IgD-negative memory B cell (primary cell): ENCODE data around the gene SMIM44. TPM values are rescaled to one million over a fixed set of nuclear protein-coding genes. Genes with fewer than 3 reads are reported as not detected.

Experiments used
- H3K27ac Mint-ChIP-seq, 3 donors: one replicate each; pipeline ENCODE4 v1.8.0; 2020 to 2022; ENCODE audit warnings: mild to moderate bottlenecking in 3 of 3, mixed read lengths in 3 of 3, moderate library complexity in 1 of 3
- H3K27me3 Mint-ChIP-seq: one replicate; pipeline ENCODE4 v1.8.0; 2021; ENCODE audit warnings: mixed read lengths
- H3K36me3 Mint-ChIP-seq: one replicate; pipeline ENCODE4 v1.8.0; 2020; ENCODE audit warnings: mild to moderate bottlenecking, mixed read lengths
- H3K4me1 Mint-ChIP-seq, 3 donors: one replicate each; pipeline ENCODE4 v1.8.0; 2020 to 2022; ENCODE audit warnings: mixed read lengths in 3 of 3, mild to moderate bottlenecking in 1 of 3
- H3K4me3 Mint-ChIP-seq, 4 donors: one replicate each; pipeline ENCODE4 v1.8.0; 2020 to 2022; ENCODE audit warnings: mild to moderate bottlenecking in 4 of 4, mixed read lengths in 4 of 4, moderate library complexity in 3 of 4
- H3K9me3 Mint-ChIP-seq, 3 donors: one replicate each; pipeline ENCODE4 v1.8.0; 2020 to 2021; ENCODE audit warnings: mixed read lengths in 3 of 3, mild to moderate bottlenecking in 1 of 3
- polyA plus RNA-seq: library from polyadenylated mRNA; unstranded; fragments of 300-500 nt; fragmentation: Illumina TruSeq; gene quantifications from one replicate; pipeline ENCODE4 v1.2.3, GENCODE V29; 2021

Gene SMIM44
- polyA plus RNA-seq, 1 donor from 2014 or later: not detected

- Mint-ChIP-seq H3K4me1 (no peaks in the 10 kb centered on the region), H3K36me3 (no peaks in the 10 kb centered on the region), H3K27me3 (peaks cover 3% of the 10 kb centered on the region), H3K27ac (no peak overlapping the region), H3K9me3 (peaks cover 0 to 1% (median 0%) of the 10 kb centered on the region in 3 donors), H3K4me3 (no peak overlapping the region)
These were observed 15.6 kb downstream of the SMIM44 start for GRCh38 chr19:3467437-3468198.

DNA sequence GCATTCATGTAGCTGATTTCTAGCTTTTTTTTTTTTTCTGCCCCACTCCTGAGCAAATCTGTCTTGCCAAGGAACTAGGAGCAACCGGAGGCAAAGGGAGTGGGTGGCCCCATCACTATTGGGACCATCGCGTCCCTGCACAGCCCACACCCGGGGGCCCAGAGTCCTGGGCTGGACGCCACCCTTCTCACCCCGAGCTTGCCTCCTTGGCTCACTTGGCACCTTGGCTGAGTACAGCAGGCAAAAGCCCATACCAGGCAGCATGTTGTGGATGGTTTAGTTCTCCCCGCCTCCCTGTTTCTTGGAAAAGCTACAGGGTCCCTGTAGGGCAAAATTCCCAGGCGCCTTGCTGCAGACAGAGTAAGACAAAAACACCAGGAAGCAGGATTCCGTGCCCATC is 16.6 kb downstream of the SMIM44 start:
- H3K4me1 Mint-ChIP-seq: no peaks in the 10 kb centered on the region
- peaks cover 3% of the 10 kb centered on the region for H3K27me3 Mint-ChIP-seq
- peak overlapping the region in 1 of 3 donors; percentile 67 for H3K27ac Mint-ChIP-seq
- no peak overlapping the region for H3K4me3 Mint-ChIP-seq
- H3K9me3 Mint-ChIP-seq: peaks cover 0 to 1% (median 0%) of the 10 kb centered on the region in 3 donors
- peaks cover 2% of the 10 kb centered on the region for H3K36me3 Mint-ChIP-seq

GRCh38 chr19:3465552-3465951 is 17.7 kb downstream of the SMIM44 start:
- Mint-ChIP-seq H3K27me3 (peaks cover 1% of the 10 kb centered on the region), H3K4me3 (no peak overlapping the region), H3K9me3 (peaks cover 0 to 1% (median 0%) of the 10 kb centered on the region in 3 donors), H3K4me1 (no peaks in the 10 kb centered on the region), H3K36me3 (peaks cover 2% of the 10 kb centered on the region), H3K27ac (no peak overlapping the region)

DNA sequence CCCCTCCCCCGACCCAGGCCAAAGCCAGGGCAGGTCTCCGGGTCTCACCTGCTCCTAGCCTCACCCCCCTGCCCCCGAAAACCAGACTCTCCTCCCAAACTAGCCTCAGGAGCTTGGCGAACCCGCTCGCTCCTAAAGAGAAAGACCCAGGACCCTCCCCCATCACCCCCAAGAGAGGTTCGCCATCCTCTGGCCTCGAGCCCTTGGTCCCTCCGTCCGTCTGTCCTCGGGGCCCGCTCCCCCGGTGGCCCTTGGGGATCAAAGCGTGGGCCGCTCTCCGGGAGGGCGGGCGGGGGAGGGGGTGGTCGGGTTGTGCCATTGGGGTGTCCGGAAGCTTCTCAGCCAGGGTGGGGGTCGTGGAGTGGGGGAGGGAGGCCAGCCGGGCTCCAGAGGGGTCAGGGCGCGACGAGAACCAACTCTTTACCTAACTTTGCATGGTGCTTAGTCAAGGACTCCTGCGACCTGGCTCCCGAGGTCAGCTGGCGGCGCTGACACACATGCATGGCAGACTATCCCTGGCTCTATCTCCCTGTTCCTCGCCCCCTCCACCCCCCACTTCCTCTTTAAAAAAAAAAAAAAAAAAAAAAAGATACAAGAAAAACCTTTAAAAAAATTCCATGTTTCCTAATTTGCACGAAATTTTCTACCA is 18.5 kb downstream of the SMIM44 start:
- Mint-ChIP-seq H3K27me3 (no peaks in the 10 kb centered on the region), H3K4me3 (no peak overlapping the region), H3K36me3 (peaks cover 2% of the 10 kb centered on the region), H3K27ac (no peak overlapping the region), H3K4me1 (no peaks in the 10 kb centered on the region), H3K9me3 (peaks cover 0 to 1% (median 0%) of the 10 kb centered on the region in 3 donors)

GRCh38 chr19:3463714-3464586 is 19.3 kb downstream of the SMIM44 start:
- Mint-ChIP-seq H3K27me3 (no peaks in the 10 kb centered on the region), H3K27ac (no peak overlapping the region), H3K4me3 (no peak overlapping the region), H3K36me3 (peaks cover 2% of the 10 kb centered on the region), H3K9me3 (peaks cover 0 to 1% (median 0%) of the 10 kb centered on the region in 3 donors), H3K4me1 (no peaks in the 10 kb centered on the region)

DNA sequence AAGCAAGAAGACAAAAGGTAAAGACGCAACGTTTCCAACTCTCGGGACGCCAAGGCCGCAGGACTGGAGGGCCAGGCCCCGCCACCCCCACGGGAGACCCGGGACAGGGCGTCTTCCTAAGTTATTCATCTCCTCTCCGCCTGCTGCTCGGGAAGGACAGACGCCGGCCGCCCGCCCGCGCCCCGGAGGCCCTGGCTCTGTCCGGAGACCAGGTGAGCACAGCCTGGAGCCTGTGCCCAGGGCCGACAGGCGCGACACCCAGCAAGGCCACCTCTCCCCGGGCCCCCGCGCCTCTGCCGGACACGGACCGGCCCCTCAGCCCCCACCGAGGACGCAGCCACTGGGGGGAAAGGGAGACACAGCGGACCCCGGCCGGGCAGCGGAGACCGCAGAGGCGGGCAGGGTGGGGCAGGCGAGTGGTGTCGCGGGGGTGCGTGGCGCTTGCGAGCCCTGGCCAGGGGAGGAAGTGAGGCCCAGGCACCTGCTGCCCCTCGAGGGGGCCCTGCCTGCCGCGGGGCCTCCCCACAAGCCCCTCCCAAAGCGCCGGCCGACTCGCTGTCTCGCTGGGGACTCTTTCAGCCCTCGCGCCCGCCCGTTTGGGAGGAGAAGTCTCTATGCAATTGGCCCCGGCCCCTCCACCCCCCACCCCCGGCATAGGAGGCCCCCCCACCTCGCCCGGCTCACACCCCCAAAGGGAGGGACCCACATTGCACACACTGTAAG is 20.1 kb downstream of the SMIM44 start:
- Mint-ChIP-seq H3K27me3 (no peaks in the 10 kb centered on the region), H3K36me3 (peaks cover 2% of the 10 kb centered on the region), H3K27ac (no peak overlapping the region), H3K4me3 (no peak overlapping the region), H3K9me3 (peaks cover 0 to 1% (median 0%) of the 10 kb centered on the region in 3 donors), H3K4me1 (no peaks in the 10 kb centered on the region)

GRCh38 chr19:3459965-3460582 is 23.2 kb downstream of the SMIM44 start:
- Mint-ChIP-seq H3K27me3 (no peaks in the 10 kb centered on the region), H3K36me3 (peaks cover 2% of the 10 kb centered on the region), H3K4me1 (peaks cover 0 to 1% (median 0%) of the 10 kb centered on the region in 3 donors), H3K9me3 (no peaks in the 10 kb centered on the region), H3K27ac (no peak overlapping the region), H3K4me3 (no peak overlapping the region)

DNA sequence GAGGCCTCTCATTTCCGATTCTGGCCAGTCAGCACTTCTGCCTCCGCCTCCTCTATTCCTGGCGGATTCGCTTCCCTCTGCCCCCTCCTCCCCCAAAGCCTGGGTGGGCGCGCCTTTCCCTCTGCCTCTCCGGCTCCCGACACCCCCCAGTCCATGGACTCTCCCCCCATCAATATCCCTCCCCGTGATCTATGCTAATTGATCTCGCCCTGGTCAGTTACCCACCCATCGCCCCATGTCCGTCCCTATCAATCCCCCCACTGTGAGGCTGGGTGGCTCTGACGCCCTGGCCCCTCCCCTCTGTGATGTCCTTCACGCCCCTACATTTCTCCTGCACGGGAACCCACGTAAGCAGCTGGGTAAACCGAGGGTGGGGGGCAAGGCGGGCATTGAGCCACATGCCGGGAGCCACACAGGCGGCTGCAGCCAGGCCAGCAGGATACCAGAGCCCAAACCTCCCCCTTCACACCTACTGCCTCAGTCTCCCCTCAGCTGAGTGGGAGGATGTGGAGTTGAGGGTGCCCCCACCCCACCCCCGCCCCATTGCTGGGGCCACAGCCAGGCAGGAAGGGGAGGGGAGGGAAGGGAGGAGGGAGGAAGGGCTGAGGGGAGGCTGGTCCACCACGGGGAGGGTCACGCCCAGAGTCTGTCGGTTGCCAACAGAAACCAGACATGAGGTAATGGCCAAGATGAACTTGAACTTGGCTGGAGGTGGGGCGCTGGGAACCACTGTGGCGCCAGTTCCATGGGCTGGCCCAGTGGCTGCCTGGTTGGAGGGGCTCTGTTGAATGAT is 24.0 kb downstream of the SMIM44 start:
- Mint-ChIP-seq H3K27ac (no peak overlapping the region), H3K9me3 (no peaks in the 10 kb centered on the region), H3K4me1 (peaks cover 0 to 1% (median 0%) of the 10 kb centered on the region in 3 donors), H3K27me3 (no peaks in the 10 kb centered on the region), H3K36me3 (peaks cover 2% of the 10 kb centered on the region), H3K4me3 (peak overlapping the region in 1 of 4 donors; percentile 60)

DNA sequence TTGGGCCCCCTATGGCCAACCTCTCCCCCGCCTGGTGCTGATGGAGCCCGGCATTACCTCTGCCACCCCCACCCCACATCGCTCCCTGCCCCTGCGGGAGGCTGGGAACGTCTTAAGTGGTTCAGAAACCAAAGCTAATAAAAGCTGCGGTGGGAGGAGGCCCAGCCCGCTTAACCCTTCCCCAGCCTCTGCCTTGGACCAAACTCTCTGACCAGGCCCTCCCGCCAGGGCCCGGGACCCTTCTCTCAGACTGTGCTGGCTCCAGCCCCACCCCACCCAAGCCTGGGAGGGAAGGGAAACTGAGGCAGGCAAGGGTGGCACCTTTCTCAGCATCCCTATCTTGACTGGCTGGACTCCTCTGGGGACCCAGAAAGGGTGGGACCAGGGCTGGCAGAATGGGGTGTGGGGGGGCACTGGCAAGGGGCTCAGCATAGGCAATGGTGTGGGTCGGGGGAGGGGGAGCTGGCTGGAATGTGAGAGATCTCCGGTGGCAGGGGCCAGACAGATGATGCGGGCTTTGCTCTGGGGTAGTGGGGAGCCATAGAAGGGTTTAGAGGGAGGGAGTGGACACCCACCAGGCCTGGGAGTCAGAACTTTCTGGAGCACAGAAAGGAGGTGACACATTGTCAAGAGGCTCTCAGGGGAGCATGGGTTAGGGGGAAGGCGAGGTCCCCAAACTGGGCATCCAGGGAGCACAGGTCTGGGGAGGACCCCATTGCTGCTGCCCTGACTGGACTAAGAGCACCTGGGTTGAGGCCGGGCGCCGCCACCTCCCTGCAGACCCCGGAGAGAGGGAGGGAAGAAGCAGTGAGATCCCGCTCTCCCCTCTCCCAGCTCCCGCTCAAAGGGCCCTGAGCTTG is 24.8 kb downstream of the SMIM44 start:
- peak overlapping the region in 1 of 4 donors; percentile 60 for H3K4me3 Mint-ChIP-seq
- no peaks in the 10 kb centered on the region for H3K27me3 Mint-ChIP-seq
- peaks cover 0 to 1% (median 0%) of the 10 kb centered on the region in 3 donors for H3K4me1 Mint-ChIP-seq
- no peak overlapping the region for H3K27ac Mint-ChIP-seq
- no peaks in the 10 kb centered on the region for H3K9me3 Mint-ChIP-seq
- peaks cover 2% of the 10 kb centered on the region for H3K36me3 Mint-ChIP-seq

DNA sequence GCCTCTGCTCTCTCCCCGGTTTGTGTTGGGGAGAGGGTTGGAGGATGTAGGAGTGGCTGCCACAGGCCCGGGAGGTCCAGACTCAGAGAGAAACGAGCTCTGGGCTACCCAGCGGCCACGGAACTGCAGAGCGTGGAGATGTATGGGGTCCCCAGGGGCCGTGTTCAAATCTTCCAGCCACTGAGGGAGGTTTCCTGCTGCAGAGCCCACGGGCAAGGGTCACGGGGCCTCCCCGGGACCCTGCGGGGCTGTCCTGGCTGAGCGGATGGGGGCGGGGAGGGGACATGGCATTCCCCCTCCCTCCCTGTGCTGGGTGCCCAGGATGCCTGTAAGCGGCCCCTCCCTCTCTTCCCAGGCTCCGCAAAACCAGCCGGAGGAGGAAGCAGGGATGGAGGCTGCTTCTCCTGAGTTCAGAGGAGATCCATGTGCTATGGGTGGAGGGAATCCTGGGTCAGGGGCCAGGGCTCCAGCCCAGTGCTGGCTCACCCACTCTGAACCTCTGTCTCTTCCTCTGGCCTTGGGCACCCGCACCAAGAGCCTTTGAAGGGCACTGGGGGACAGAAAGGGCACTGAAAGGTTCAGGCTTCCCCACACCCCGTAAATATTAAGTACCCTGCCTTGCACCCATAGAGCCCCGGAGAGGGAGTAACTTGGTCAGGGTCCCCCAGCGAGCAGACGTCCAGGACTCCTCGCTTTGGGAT is 25.6 kb downstream of the SMIM44 start:
- H3K27ac Mint-ChIP-seq: no peak overlapping the region
- peaks cover 0 to 1% (median 0%) of the 10 kb centered on the region in 3 donors for H3K4me1 Mint-ChIP-seq
- H3K27me3 Mint-ChIP-seq: no peaks in the 10 kb centered on the region
- no peak overlapping the region for H3K4me3 Mint-ChIP-seq
- H3K9me3 Mint-ChIP-seq: no peaks in the 10 kb centered on the region
- peaks cover 4% of the 10 kb centered on the region for H3K36me3 Mint-ChIP-seq

GRCh38 chr19:3456925-3457527 is 26.2 kb downstream of the SMIM44 start:
- H3K27me3 Mint-ChIP-seq: no peaks in the 10 kb centered on the region
- peak overlapping the region in 1 of 4 donors; percentile 65 for H3K4me3 Mint-ChIP-seq
- peak overlapping the region in 1 of 3 donors; percentile 59 for H3K27ac Mint-ChIP-seq
- no peaks in the 10 kb centered on the region for H3K9me3 Mint-ChIP-seq
- peaks cover 2% of the 10 kb centered on the region for H3K36me3 Mint-ChIP-seq
- H3K4me1 Mint-ChIP-seq: peaks cover 0 to 1% (median 0%) of the 10 kb centered on the region in 3 donors

DNA sequence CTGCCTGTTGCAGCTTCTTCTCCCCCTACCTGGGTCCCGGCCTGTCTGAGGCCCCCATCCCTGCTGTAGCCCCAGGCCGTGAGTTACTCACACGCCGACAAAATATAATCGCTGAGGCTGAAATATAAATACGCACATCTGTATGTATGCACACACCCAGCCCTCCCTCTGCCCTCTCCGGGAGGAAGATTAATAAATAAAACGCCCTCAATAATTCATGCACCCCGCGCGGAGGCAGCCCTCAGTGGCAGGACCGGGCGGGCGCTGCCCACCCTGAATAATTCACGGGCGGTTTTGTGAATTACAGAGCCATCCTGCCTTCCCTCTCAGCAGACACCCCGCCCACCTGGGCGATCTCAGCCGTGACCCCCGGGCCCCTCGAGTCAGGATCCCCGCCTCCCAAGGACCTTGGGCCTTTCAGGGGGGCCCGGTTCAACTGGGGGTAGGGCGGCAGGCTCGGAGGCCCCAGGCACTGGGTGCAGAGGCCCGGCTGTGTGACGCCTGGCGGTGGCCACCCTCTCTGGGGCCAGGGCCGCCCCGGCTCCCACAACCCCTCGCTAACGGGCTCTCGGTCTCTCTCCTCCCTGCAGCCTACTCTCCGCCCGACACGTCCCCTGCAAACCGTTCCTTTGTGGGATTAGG is 27.2 kb downstream of the SMIM44 start:
- no peaks in the 10 kb centered on the region for H3K9me3 Mint-ChIP-seq
- H3K27me3 Mint-ChIP-seq: no peaks in the 10 kb centered on the region
- peaks cover 0 to 1% (median 0%) of the 10 kb centered on the region in 3 donors for H3K4me1 Mint-ChIP-seq
- no peak overlapping the region for H3K27ac Mint-ChIP-seq
- no peak overlapping the region for H3K4me3 Mint-ChIP-seq
- H3K36me3 Mint-ChIP-seq: peaks cover 2% of the 10 kb centered on the region
